Heart left ventricle (tissue), 13 donors: ENCODE data around the gene IGF1R.

Experiments
- CTCF ChIP-seq, 12 donors: fragments of 200-600 bp; sonication (generic) in 4 of 12; IDR thresholded peaks; one replicate each; pipeline versions ENCODE4 v1.5.0 to v1.8.0; 2018 to 2022; ENCODE audit warnings: antibody characterized with exemption in 12 of 12, mild to moderate bottlenecking in 5 of 12
- POLR2A ChIP-seq, 2 donors: fragments of 450-650 bp; IDR thresholded peaks; one replicate each; pipeline ENCODE4 v1.6.1; 2017; ENCODE audit warnings: antibody characterized with exemption in 2 of 2, mild to moderate bottlenecking in 2 of 2, moderate library complexity in 2 of 2
- donor health status: ischemic (EF 13 %, LVEDD 7.1; RV severe dilation, severe dysfunction).
- donor health status: DM: no; HTN: yes; CAD: no.
- donor health status: DM: no; HTN: no; CAD: no.
- donor health status: ischemic (EF 25% LVEDD 6.9; RV normal size, moderate dysfunction).
- donor health status: ischemic (EF 25% LVEDD 5.7; RV mildly dilated, moderate dysfunction).
- donor health status: ischemic (EF 35%, LVEDD 5.7; RV mildly dilated, moderate dysfunction).
- donor health status: nonischemic (EF 11% LVEDD 7.7; RV severe dilation, severe dysfunction).
- donor health status: DM: yes; HTN: yes; CAD: no.
- donor health status: PGD.
- donor health status: ischemic (EF 29% LVEDD 5.4; RV normal size, mild dysfunction).
- donor health status: nonischemic (EF 23%, LVEDD 6.1; RV moderate dilation, normal function).

GRCh38 chr15:98923579-98923978 is 275.2 kb downstream of the IGF1R start:
- TF ChIP-seq CTCF (IDR thresholded peaks at IDR 0.05) (no peak), POLR2A (IDR thresholded peaks at IDR 0.05) (no peak)
